IgD-negative memory B cell (primary cell): Measurements from ENCODE around the gene ROBO1. TPM values are rescaled to one million over a fixed set of nuclear protein-coding genes. Genes with fewer than 3 reads are reported as not detected.

Experiments used
- H3K27ac Mint-ChIP-seq, 3 donors: one replicate each; pipeline ENCODE4 v1.8.0; 2020 to 2022; ENCODE audit warnings: mild to moderate bottlenecking in 3 of 3, mixed read lengths in 3 of 3, moderate library complexity in 1 of 3
- H3K27me3 Mint-ChIP-seq: one replicate; pipeline ENCODE4 v1.8.0; 2021; ENCODE audit warnings: mixed read lengths
- H3K36me3 Mint-ChIP-seq: one replicate; pipeline ENCODE4 v1.8.0; 2020; ENCODE audit warnings: mild to moderate bottlenecking, mixed read lengths
- H3K4me1 Mint-ChIP-seq, 3 donors: one replicate each; pipeline ENCODE4 v1.8.0; 2020 to 2022; ENCODE audit warnings: mixed read lengths in 3 of 3, mild to moderate bottlenecking in 1 of 3
- H3K4me3 Mint-ChIP-seq, 4 donors: one replicate each; pipeline ENCODE4 v1.8.0; 2020 to 2022; ENCODE audit warnings: mild to moderate bottlenecking in 4 of 4, mixed read lengths in 4 of 4, moderate library complexity in 3 of 4
- H3K9me3 Mint-ChIP-seq, 3 donors: one replicate each; pipeline ENCODE4 v1.8.0; 2020 to 2021; ENCODE audit warnings: mixed read lengths in 3 of 3, mild to moderate bottlenecking in 1 of 3
- polyA plus RNA-seq: library from polyadenylated mRNA; unstranded; fragments of 300-500 nt; fragmentation: Illumina TruSeq; gene quantifications from one replicate; pipeline ENCODE4 v1.2.3, GENCODE V29; 2021

ROBO1 gene
- polyA plus RNA-seq, 1 donor from 2014 or later: 2.3 TPM

GRCh38 chr3:79729096-79729495, 38.7 kb downstream of the ROBO1 start:
- Mint-ChIP-seq H3K9me3 (peaks cover 0 to 9% (median 7%) of the 10 kb centered on the region in 3 donors), H3K4me3 (no peak overlapping the region), H3K27me3 (no peaks in the 10 kb centered on the region), H3K4me1 (no peaks in the 10 kb centered on the region), H3K27ac (no peak overlapping the region), H3K36me3 (no peaks in the 10 kb centered on the region)

GRCh38 chr3:79726786-79727185, 41.0 kb downstream of the ROBO1 start:
- H3K27me3 Mint-ChIP-seq: no peaks in the 10 kb centered on the region
- no peak overlapping the region for H3K27ac Mint-ChIP-seq
- no peaks in the 10 kb centered on the region for H3K4me1 Mint-ChIP-seq
- H3K9me3 Mint-ChIP-seq: peaks cover 0 to 3% (median 1%) of the 10 kb centered on the region in 3 donors
- no peaks in the 10 kb centered on the region for H3K36me3 Mint-ChIP-seq
- H3K4me3 Mint-ChIP-seq: no peak overlapping the region

GRCh38 chr3:79724206-79724605, 43.6 kb downstream of the ROBO1 start:
- H3K4me1 Mint-ChIP-seq: no peaks in the 10 kb centered on the region
- no peaks in the 10 kb centered on the region for H3K36me3 Mint-ChIP-seq
- no peak overlapping the region for H3K27ac Mint-ChIP-seq
- no peaks in the 10 kb centered on the region for H3K27me3 Mint-ChIP-seq
- H3K4me3 Mint-ChIP-seq: no peak overlapping the region
- H3K9me3 Mint-ChIP-seq: peaks cover 0 to 6% (median 3%) of the 10 kb centered on the region in 3 donors

GRCh38 chr3:79690072-79690471, 77.7 kb downstream of the ROBO1 start:
- H3K27me3 Mint-ChIP-seq: no peaks in the 10 kb centered on the region
- H3K36me3 Mint-ChIP-seq: no peaks in the 10 kb centered on the region
- H3K27ac Mint-ChIP-seq: no peak overlapping the region
- H3K4me3 Mint-ChIP-seq: no peak overlapping the region
- H3K4me1 Mint-ChIP-seq: no peaks in the 10 kb centered on the region
- H3K9me3 Mint-ChIP-seq: peaks cover 0 to 2% (median 1%) of the 10 kb centered on the region in 3 donors

- Mint-ChIP-seq H3K4me3 (no peak overlapping the region), H3K27ac (no peak overlapping the region), H3K9me3 (peaks cover 1 to 16% (median 3%) of the 10 kb centered on the region in 3 donors), H3K27me3 (no peaks in the 10 kb centered on the region), H3K4me1 (no peaks in the 10 kb centered on the region), H3K36me3 (no peaks in the 10 kb centered on the region)
These were observed 82.7 kb downstream of the ROBO1 start for GRCh38 chr3:79685108-79685507.

- H3K27me3 Mint-ChIP-seq: no peaks in the 10 kb centered on the region
- no peaks in the 10 kb centered on the region for H3K36me3 Mint-ChIP-seq
- H3K9me3 Mint-ChIP-seq: peaks cover 1 to 17% (median 3%) of the 10 kb centered on the region in 3 donors
These were observed 83.8 kb downstream of the ROBO1 start for GRCh38 chr3:79684041-79684440.

GRCh38 chr3:79672731-79673130, 95.1 kb downstream of the ROBO1 start:
- no peaks in the 10 kb centered on the region for H3K27me3 Mint-ChIP-seq

More at GRCh38 chr3:79684041-79684440, 83.8 kb downstream of the ROBO1 start:
- Mint-ChIP-seq H3K27ac (no peak overlapping the region), H3K4me1 (no peaks in the 10 kb centered on the region), H3K4me3 (no peak overlapping the region)

GRCh38 chr3:79672075-79672474, 95.7 kb downstream of the ROBO1 start:
- no peak overlapping the region for H3K27ac Mint-ChIP-seq
- H3K36me3 Mint-ChIP-seq: no peaks in the 10 kb centered on the region
- H3K9me3 Mint-ChIP-seq: peaks cover 0 to 14% (median 2%) of the 10 kb centered on the region in 3 donors
- no peak overlapping the region for H3K4me3 Mint-ChIP-seq
- no peaks in the 10 kb centered on the region for H3K27me3 Mint-ChIP-seq
- no peaks in the 10 kb centered on the region for H3K4me1 Mint-ChIP-seq

More at GRCh38 chr3:79672731-79673130, 95.1 kb downstream of the ROBO1 start:
- H3K4me3 Mint-ChIP-seq: no peak overlapping the region
- no peak overlapping the region for H3K27ac Mint-ChIP-seq
- H3K4me1 Mint-ChIP-seq: no peaks in the 10 kb centered on the region
- H3K9me3 Mint-ChIP-seq: peaks cover 0 to 17% (median 4%) of the 10 kb centered on the region in 3 donors
- H3K36me3 Mint-ChIP-seq: no peaks in the 10 kb centered on the region

GRCh38 chr3:79670178-79670577, 97.6 kb downstream of the ROBO1 start:
- Mint-ChIP-seq H3K4me1 (no peaks in the 10 kb centered on the region), H3K4me3 (no peak overlapping the region), H3K27ac (no peak overlapping the region), H3K27me3 (no peaks in the 10 kb centered on the region), H3K36me3 (no peaks in the 10 kb centered on the region), H3K9me3 (peaks cover 1 to 11% (median 3%) of the 10 kb centered on the region in 3 donors)

- peaks cover 4 to 11% (median 10%) of the 10 kb centered on the region in 3 donors for H3K9me3 Mint-ChIP-seq
- no peak overlapping the region for H3K27ac Mint-ChIP-seq
- H3K27me3 Mint-ChIP-seq: no peaks in the 10 kb centered on the region
These were observed 103.3 kb downstream of the ROBO1 start for GRCh38 chr3:79664455-79664854.

GRCh38 chr3:79661896-79662295, 105.9 kb downstream of the ROBO1 start:
- Mint-ChIP-seq H3K36me3 (no peaks in the 10 kb centered on the region), H3K9me3 (peaks cover 3 to 10% (median 7%) of the 10 kb centered on the region in 3 donors), H3K27me3 (no peaks in the 10 kb centered on the region), H3K4me3 (no peak overlapping the region), H3K4me1 (no peaks in the 10 kb centered on the region), H3K27ac (no peak overlapping the region)

More at GRCh38 chr3:79664455-79664854, 103.3 kb downstream of the ROBO1 start:
- no peaks in the 10 kb centered on the region for H3K4me1 Mint-ChIP-seq
- H3K4me3 Mint-ChIP-seq: no peak overlapping the region
- no peaks in the 10 kb centered on the region for H3K36me3 Mint-ChIP-seq

GRCh38 chr3:79657076-79657475, 110.7 kb downstream of the ROBO1 start:
- no peaks in the 10 kb centered on the region for H3K4me1 Mint-ChIP-seq
- no peak overlapping the region for H3K4me3 Mint-ChIP-seq
- no peak overlapping the region for H3K27ac Mint-ChIP-seq
- no peaks in the 10 kb centered on the region for H3K36me3 Mint-ChIP-seq
- H3K27me3 Mint-ChIP-seq: no peaks in the 10 kb centered on the region
- peaks cover 2 to 7% (median 7%) of the 10 kb centered on the region in 3 donors for H3K9me3 Mint-ChIP-seq

GRCh38 chr3:79654019-79654418, 113.8 kb downstream of the ROBO1 start:
- Mint-ChIP-seq H3K9me3 (peaks cover 0 to 4% (median 2%) of the 10 kb centered on the region in 3 donors), H3K36me3 (no peaks in the 10 kb centered on the region), H3K4me1 (no peaks in the 10 kb centered on the region), H3K27ac (no peak overlapping the region), H3K27me3 (no peaks in the 10 kb centered on the region), H3K4me3 (no peak overlapping the region)

GRCh38 chr3:79653266-79653830, 114.5 kb downstream of the ROBO1 start:
- H3K4me3 Mint-ChIP-seq: no peak overlapping the region
- H3K4me1 Mint-ChIP-seq: no peaks in the 10 kb centered on the region
- no peak overlapping the region for H3K27ac Mint-ChIP-seq
- peaks cover 0 to 4% (median 2%) of the 10 kb centered on the region in 3 donors for H3K9me3 Mint-ChIP-seq
- H3K27me3 Mint-ChIP-seq: no peaks in the 10 kb centered on the region
- H3K36me3 Mint-ChIP-seq: no peaks in the 10 kb centered on the region

- no peaks in the 10 kb centered on the region for H3K36me3 Mint-ChIP-seq
- H3K27ac Mint-ChIP-seq: no peak overlapping the region
- H3K27me3 Mint-ChIP-seq: no peaks in the 10 kb centered on the region
These were observed 116.2 kb downstream of the ROBO1 start for GRCh38 chr3:79651536-79652065.

GRCh38 chr3:79639855-79640254, 127.9 kb downstream of the ROBO1 start:
- Mint-ChIP-seq H3K27me3 (no peaks in the 10 kb centered on the region), H3K4me1 (no peaks in the 10 kb centered on the region), H3K36me3 (no peaks in the 10 kb centered on the region), H3K27ac (no peak overlapping the region), H3K4me3 (no peak overlapping the region), H3K9me3 (peaks cover 2 to 9% (median 5%) of the 10 kb centered on the region in 3 donors)

More at GRCh38 chr3:79651536-79652065, 116.2 kb downstream of the ROBO1 start:
- no peak overlapping the region for H3K4me3 Mint-ChIP-seq
- no peaks in the 10 kb centered on the region for H3K4me1 Mint-ChIP-seq
- H3K9me3 Mint-ChIP-seq: peaks cover 0 to 10% (median 3%) of the 10 kb centered on the region in 3 donors
